Stimulated activated CD8-positive, alpha-beta memory T cell treated with anti-CD3 and anti-CD28 coated beads, Interleukin-4, amount 100 ng/mL, for 48 hours (primary cell): ENCODE data around the gene HIP1.
"Not testable (repeated sequence)": the region's sequence is repeated elsewhere in the genome, so short reads cannot be mapped to it uniquely, and the experiment has no call there.

Experiments
- DNase-seq: peaks from one replicate; pipeline ENCODE4 v3.0.0-alpha.2; 2020

The HIP1 gene

GRCh38 chr7:75567948-75568595 lies 170.7 kb downstream of the HIP1 start:
- DNase-seq: no peak

- no peak for DNase-seq
Measured at GRCh38 chr7:75565132-75565837, 173.5 kb downstream of the HIP1 start.

GRCh38 chr7:75563171-75563570 lies 175.6 kb downstream of the HIP1 start:
- DNase-seq: no peak

- no peak for DNase-seq
Measured at GRCh38 chr7:75559976-75560365, 178.8 kb downstream of the HIP1 start.

GRCh38 chr7:75559355-75559975 lies 179.3 kb downstream of the HIP1 start:
- DNase-seq: no peak

DNA sequence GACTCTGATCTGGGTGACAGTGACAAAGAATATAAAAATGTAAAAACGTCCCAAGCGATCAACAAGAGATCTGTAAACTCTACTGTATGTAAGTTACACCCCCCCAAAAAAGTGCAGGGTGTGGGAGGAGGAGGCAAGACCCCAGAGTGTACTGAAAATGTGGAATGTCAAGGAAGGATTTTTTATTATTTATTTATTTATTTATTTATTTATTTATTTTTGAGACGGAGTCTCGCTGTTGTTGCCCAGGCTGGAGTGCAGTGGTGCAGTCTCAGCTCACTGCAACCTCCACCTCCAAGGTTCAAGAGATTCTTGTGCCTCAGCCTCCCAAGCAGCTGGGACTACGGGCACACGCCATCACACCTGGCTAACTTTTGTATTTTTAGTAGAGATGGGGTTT lies 181.9 kb downstream of the HIP1 start:
- DNase-seq: not testable (repeated sequence)

DNA sequence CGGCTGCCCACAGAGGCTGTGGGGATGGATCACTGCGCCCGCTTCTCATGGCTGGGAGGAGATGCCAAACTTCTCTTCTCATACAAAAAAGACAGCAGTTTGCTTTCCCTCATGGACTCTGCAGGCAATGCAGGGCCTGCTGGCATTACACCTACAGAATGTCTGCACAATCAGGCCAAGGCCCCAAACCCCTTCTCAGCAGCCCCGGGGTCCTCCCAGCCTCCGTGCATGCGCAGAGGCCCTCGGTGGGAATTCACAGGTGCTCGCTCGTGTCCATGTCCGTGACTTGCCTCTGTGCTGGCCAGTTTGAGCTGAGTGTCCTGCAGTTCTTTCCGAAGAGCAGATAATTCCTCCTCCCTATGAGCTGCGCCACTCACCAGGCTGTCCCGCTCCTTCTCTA lies 183.0 kb downstream of the HIP1 start:
- DNase-seq: no peak

DNA sequence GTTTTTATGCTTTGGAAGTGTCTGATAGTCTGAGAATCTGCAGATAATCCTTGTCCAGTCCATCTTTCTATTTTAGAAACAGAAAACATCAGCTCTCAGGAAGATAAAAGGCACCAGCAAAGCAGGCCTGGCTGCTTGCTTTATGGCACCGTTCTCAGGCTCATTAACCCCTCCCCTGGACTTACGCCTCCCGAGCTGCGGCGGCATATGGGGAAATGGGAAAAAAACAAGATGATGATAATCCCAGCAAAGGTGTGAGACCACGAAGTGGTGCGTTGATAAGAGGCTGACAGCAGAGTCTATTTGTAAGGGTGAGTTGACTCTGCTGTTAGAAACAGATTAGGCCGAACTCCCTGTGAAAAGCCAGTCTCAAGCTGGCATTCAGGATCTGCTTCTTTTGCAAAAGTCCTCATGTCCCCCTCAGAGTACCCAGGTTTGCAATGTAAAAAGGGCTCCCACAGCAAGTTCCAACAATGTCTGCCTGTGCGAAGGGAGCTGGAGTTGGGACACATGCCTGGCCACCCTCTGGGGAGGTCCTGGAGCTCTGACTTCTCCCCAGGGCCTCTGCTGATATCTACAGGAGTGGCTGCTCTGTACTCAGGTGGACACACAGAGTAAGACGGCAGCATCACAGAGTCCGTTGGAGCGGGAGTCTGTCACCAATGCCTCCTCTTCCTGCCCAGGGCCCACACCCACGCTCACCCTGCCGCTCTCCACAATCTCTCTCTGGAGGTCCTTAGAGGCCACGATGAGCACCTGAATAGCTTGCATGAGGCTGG lies 192.3 kb downstream of the HIP1 start:
- no peak for DNase-seq

- no peak for DNase-seq
Measured at GRCh38 chr7:75537731-75538130, 201.0 kb downstream of the HIP1 start.

GRCh38 chr7:75536940-75537538 lies 201.7 kb downstream of the HIP1 start:
- DNase-seq: peak; percentile 9

DNA sequence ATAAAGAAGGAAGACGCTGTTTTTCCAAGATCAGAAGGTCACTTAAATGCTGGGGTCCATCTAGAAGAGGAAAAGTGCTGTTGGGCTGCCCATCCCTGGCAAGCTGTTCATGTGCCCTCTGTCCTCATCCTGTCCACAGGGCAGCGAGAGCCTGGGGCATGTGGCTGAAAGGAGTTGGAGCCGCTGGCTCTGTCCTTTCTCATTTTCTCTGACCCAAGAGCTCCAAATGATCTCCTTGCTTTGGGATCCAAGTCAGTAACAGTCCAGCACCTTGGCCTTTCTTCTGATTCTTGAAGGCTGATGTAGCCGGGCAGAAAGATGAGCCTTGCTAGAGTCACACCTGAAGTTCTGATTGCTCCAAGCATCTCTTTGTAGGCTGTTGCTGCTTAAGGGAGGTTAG lies 202.2 kb downstream of the HIP1 start:
- peak; percentile 2 for DNase-seq

GRCh38 chr7:75534727-75535307 lies 203.9 kb downstream of the HIP1 start:
- no peak for DNase-seq

DNA sequence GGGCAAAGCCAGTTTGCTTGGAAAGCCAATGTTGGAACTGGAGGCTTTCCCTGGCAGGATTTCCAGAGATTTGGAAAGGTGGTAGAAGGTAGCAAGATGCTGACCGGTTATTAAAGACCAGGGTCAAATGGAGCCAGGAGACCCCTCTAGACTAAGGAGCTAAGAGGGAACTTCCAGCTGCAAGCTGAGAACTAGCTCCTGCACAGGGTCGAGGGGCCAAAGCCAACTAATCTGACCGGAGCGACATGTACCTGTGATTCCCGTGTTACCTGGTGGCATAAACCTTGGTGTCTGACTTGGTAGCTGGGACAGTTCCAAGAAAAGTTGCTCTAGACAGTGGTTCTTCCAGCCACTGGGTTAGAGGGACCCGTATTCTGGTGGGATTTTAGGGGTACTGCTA lies 204.8 kb downstream of the HIP1 start:
- DNase-seq: no peak

DNA sequence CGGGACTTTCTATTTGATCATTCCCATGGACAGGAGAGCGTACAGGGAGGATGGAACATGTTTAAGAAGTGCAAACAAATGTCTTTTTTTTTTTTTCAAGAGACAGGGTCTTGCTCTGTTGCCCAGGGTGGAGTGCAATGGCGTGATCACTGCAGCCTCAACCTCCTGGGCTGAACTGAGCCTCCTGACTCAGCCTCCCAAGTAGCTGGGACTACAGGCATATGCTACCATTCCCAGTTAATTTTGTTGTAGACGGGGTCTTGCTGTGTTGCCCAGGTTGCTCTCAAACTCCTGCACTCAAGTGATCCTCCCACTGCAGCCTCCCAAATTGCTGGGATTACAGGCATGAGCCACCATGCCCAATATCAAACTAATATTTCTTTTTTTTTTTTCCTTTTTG lies 206.1 kb downstream of the HIP1 start:
- DNase-seq: no peak

DNA sequence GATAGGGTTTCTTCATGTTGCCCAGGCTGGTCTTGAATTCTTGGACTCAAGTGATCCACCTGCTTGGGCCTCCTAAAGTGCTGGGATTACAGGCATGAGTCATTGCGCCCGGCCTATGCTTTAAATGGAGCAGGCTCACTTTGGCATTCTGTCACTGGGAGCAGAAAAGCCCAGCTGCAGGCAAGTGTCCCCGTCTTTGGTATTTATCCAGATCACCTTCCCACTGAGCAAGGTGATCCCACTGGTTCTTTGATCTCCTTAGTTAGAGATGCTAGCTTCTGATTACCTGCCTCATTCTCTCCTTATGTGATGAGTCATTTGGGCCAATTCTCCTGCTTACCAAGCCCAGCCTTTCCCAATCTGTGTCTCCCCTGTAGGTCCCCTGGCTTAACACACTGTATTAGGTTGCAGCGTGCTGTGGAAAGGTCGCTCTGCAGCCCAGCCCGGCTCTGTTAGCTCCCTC lies 207.4 kb downstream of the HIP1 start:
- no peak for DNase-seq

- peak; percentile 30 for DNase-seq
Measured at GRCh38 chr7:75527224-75527722, 211.5 kb downstream of the HIP1 start.

- not testable (repeated sequence) for DNase-seq
Measured at GRCh38 chr7:75521727-75522126, 217.0 kb downstream of the HIP1 start.

GRCh38 chr7:75518842-75519241 lies 219.9 kb downstream of the HIP1 start:
- not testable (repeated sequence) for DNase-seq

- not testable (repeated sequence) for DNase-seq
Measured at GRCh38 chr7:75509033-75509432, 229.7 kb downstream of the HIP1 start.

DNA sequence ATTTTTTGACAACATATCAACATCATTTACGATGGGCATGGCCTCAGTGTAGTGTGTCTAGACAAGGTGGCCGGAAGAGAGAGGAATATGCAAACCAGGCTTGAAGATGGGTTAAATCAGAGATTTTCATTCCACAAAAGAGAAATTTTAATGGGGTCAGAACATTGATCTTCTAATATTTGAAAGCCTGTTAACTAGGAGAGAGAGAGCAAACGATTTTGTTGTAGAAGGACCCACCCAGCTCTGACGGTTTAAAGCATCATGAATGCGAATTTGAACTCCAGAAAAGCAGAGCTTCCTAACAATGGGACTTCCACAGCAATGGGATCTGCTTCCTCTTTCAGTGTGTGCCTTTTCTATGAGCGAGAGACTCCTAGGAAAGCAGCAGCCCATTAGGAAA lies 246.7 kb downstream of the HIP1 start, which contains the start of gene SPDYE5:
SPDYE5 (plus strand) TSS at position 301 of the 400 bp plus-strand sequence. CDS start 1,728 bp downstream, outside the sequence.
- not testable (repeated sequence) for DNase-seq

DNA sequence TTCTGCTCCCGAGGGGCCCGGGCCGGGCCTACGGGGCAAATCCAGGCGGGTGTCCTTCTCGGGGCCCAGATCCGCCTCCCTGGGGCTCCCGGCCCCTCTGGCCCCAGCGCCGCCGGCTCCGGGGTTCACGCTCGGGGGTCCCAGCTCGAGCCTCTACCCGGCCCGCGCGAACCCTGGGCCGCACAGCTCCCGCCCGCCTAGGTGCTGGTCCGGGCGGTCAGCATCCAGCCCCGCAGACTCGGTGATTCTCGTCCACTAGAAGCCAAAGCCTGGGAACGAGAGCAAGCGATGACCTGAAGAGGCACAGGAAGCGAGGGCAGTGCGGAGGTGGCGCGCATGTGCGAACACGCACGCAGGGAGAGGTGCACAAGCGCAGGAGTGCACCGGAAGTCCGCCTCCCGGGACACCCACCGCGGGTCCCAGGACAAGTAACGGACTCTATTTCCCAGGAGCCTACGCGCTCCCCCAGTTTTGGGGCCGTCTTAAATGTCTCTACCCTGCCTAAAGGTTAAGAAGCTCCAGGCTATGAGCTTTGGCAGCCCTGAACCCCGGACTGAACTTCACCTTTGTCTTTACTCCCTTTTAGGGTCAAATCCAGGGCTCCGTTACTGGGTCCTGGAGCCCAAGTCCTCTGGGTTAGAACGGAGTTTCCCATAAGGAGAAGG lies 252.6 kb downstream of the HIP1 start, which contains the start of gene POM121C:
POM121C (minus strand) TSS at position 321 of the 665 bp plus-strand sequence. CDS start 44,803 bp downstream, outside the sequence.
- peak; percentile 93 for DNase-seq
